Breast epithelium (tissue), 4 donors: ENCODE results near the gene HRC. TPM values are rescaled to one million over a fixed set of nuclear protein-coding genes. Genes with fewer than 3 reads are reported as not detected.

Source experiments
- DNase-seq, 2 donors: peaks; one replicate each; pipeline ENCODE4 v3.0.0-alpha.2; 2019; ENCODE audit warnings: low spot score in 2 of 2
- H3K27ac ChIP-seq, 2 donors: fragments of 200-600 bp; sonication (generic) in 1 of 2; one replicate each; pipeline ENCODE4 v1.5.1; 2016 to 2019; ENCODE audit warnings: mild to moderate bottlenecking in 1 of 2
- H3K27me3 ChIP-seq, 2 donors: fragments of 200-600 bp; sonication (generic) in 1 of 2; one replicate each; pipeline versions ENCODE4 v1.5.1 to v1.6.0; 2017 to 2019; ENCODE audit warnings: control low read depth in 1 of 2, mild to moderate bottlenecking in 1 of 2
- H3K36me3 ChIP-seq: fragments of 200-600 bp; one replicate; pipeline ENCODE4 v1.5.1; 2019
- H3K4me1 ChIP-seq, 2 donors: fragments of 200-600 bp; sonication (generic); one replicate each; pipeline ENCODE4 v1.5.1; 2016 to 2019; ENCODE audit warnings: control low read depth in 1 of 2
- H3K4me3 ChIP-seq, 3 donors: fragments of 200-600 bp; sonication (generic); 1 replicate in 2 of 3; 2 replicates in 1 of 3; pipeline ENCODE4 v1.5.1; 2016 to 2019; ENCODE audit warnings: mild to moderate bottlenecking in 3 of 3, moderate library complexity in 2 of 3
- H3K9me3 ChIP-seq, 2 donors: fragments of 200-600 bp; sonication (generic) in 1 of 2; one replicate each; pipeline ENCODE4 v1.5.1; 2016 to 2019; ENCODE audit warnings: control low read depth in 1 of 2
- POLR2A ChIP-seq: fragments of 450-650 bp; IDR thresholded peaks from one replicate; pipeline ENCODE4 v1.6.1; 2016; ENCODE audit warnings: antibody characterized with exemption, mild to moderate bottlenecking, moderate library complexity
- POLR2AphosphoS5 ChIP-seq, 3 donors: sonication (generic); formaldehyde crosslinking; IDR thresholded peaks; one replicate each; pipeline ENCODE4 v1.6.1; 2017; ENCODE audit warnings: antibody characterized with exemption in 3 of 3
- intact Hi-C: fragments of 100-400 bp; cut with DNase I; formaldehyde crosslinking; loops from one replicate; pipeline ENCODE4 v1.15.1; 2023; ENCODE audit warnings: low total_unique reads
- total RNA-seq, 3 donors: library from RNA; depleted of rRNA; stranded (reverse); fragments of >200 nt; gene quantifications; one replicate each; pipeline ENCODE4 v1.1.0, GENCODE V29; 2016
- TF ChIP-seq, protein P1 (sequence below), 3 donors: fragments of 450-650 bp; IDR thresholded peaks; one replicate each; pipeline ENCODE4 v1.5.1; 2016 to 2017; ENCODE audit warnings: antibody characterized with exemption in 3 of 3, mild to moderate bottlenecking in 3 of 3, moderate library complexity in 3 of 3

Gene HRC
- total RNA-seq, 3 donors from 2014 or later: 0.88 to 2.7 (median 1.3) TPM

DNA sequence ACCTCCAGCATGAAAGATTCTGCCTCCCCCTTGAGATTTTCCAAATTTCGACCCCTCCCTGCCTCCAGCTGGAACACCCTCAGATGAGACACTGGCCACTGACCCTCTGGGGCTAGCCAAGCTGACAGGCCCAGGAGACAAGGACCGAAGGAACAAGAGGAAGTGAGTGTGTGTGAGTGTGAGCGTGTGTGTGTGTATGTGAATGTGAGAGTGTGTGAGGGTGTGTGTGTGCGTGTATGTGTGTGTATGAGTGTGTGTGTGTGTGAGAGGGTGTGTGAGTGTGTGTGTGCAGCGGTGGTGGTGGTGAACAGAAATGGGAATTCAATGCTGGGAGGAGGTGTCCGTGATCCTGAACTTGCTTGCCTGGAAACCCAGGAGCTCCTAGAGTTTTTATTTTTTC lies 13.8 kb downstream of the HRC start:
- TF ChIP-seq, protein P1, sequence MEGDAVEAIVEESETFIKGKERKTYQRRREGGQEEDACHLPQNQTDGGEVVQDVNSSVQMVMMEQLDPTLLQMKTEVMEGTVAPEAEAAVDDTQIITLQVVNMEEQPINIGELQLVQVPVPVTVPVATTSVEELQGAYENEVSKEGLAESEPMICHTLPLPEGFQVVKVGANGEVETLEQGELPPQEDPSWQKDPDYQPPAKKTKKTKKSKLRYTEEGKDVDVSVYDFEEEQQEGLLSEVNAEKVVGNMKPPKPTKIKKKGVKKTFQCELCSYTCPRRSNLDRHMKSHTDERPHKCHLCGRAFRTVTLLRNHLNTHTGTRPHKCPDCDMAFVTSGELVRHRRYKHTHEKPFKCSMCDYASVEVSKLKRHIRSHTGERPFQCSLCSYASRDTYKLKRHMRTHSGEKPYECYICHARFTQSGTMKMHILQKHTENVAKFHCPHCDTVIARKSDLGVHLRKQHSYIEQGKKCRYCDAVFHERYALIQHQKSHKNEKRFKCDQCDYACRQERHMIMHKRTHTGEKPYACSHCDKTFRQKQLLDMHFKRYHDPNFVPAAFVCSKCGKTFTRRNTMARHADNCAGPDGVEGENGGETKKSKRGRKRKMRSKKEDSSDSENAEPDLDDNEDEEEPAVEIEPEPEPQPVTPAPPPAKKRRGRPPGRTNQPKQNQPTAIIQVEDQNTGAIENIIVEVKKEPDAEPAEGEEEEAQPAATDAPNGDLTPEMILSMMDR (IDR thresholded peaks at IDR 0.05): no peak
- TF ChIP-seq POLR2A (no peak), POLR2AphosphoS5 (IDR thresholded peaks at IDR 0.05) (no peak)
- Histone ChIP-seq H3K27ac (no peak overlapping the region), H3K9me3 (no peaks in the 10 kb centered on the region), H3K36me3 (no peaks in the 10 kb centered on the region), H3K4me3 (no peak overlapping the region), H3K27me3 (no peaks in the 10 kb centered on the region), H3K4me1 (peaks cover 3 to 7% of the 10 kb centered on the region in 2 donors)
- intact Hi-C loops: no loop called here
- DNase-seq: no peak

DNA sequence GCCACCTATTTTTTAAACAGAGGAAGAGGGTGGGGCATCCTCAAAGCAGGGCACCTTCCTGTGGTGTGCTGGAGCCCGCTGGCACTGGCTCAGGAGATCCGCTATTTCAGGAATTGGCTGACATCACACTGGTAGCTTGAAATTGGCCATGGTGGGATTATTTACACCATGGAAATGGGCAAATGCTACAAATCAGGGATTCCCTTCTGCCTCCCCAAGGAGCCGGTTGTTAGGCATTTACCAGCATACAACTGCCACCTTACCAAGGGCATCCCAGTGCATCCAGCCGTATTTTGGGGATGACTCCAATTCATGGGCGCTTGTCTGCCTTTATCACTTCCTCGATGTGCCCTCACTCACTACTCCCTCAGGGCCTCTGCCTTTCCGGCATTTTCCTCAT lies 14.2 kb downstream of the HRC start:
- Histone ChIP-seq H3K27ac (no peak overlapping the region), H3K4me3 (no peak overlapping the region), H3K4me1 (peaks cover 1 to 5% of the 10 kb centered on the region in 2 donors), H3K27me3 (no peaks in the 10 kb centered on the region), H3K9me3 (no peaks in the 10 kb centered on the region), H3K36me3 (no peaks in the 10 kb centered on the region)
- TF ChIP-seq, protein P1 (IDR thresholded peaks at IDR 0.05): no peak
- no peak for TF ChIP-seq POLR2AphosphoS5 (IDR thresholded peaks at IDR 0.05)
- no peak for TF ChIP-seq POLR2A
- intact Hi-C loops: no loop called here
- DNase-seq: no peak

DNA sequence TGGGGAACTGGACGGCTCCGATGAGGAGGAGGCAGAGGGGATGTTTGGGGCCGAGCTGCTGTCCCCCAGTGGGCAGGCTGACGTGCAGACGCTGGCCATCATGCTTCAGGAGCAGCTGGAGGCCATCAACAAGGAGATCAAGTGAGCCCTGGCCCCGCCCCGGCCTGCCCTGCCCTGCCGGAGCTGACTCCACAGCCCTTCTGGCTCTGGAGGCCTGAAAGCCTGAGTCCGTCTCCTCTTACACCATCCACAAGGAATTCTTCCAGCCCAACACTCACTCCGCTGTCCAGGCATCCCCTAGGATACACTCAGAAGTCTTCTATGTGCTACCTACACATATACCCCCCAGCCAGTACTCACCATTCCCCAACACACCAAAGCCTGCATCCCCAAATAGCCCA lies 18.4 kb downstream of the HRC start:
- no peak for DNase-seq
- Histone ChIP-seq H3K9me3 (no peaks in the 10 kb centered on the region), H3K4me1 (no peaks in the 10 kb centered on the region), H3K4me3 (no peak overlapping the region), H3K27ac (no peak overlapping the region), H3K27me3 (no peaks in the 10 kb centered on the region), H3K36me3 (no peaks in the 10 kb centered on the region)
- intact Hi-C loops: no loop called here
- no peak for TF ChIP-seq POLR2AphosphoS5 (IDR thresholded peaks at IDR 0.05)
- TF ChIP-seq POLR2A: no peak
- TF ChIP-seq, protein P1 (IDR thresholded peaks at IDR 0.05): no peak

DNA sequence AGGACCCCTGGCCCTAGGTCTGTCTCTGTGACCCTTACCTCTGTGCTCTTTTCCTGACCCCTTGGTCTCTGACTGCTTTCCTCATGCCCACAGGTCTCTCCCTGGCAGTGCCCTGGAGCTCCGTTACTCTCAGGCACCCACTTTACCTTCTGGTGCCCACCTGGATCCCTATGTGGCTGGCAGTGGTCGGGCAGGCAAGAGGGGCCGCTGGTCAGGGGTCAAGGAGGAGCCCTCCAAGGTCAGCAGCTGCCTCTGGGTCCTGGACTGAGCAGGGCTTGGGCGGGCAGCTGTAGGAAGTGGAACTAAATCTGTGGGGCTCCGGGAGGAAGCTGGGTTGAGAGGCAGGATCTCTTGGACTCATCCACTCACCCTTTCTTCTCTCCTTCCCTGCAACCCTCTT lies 19.5 kb downstream of the HRC start:
- intact Hi-C loops: no loop called here
- Histone ChIP-seq H3K4me3 (no peak overlapping the region), H3K9me3 (no peaks in the 10 kb centered on the region), H3K36me3 (no peaks in the 10 kb centered on the region), H3K4me1 (no peaks in the 10 kb centered on the region), H3K27me3 (no peaks in the 10 kb centered on the region), H3K27ac (no peak overlapping the region)
- TF ChIP-seq, protein P1 (IDR thresholded peaks at IDR 0.05): no peak
- TF ChIP-seq POLR2AphosphoS5 (IDR thresholded peaks at IDR 0.05) (no peak), POLR2A (no peak)
- DNase-seq: no peak

DNA sequence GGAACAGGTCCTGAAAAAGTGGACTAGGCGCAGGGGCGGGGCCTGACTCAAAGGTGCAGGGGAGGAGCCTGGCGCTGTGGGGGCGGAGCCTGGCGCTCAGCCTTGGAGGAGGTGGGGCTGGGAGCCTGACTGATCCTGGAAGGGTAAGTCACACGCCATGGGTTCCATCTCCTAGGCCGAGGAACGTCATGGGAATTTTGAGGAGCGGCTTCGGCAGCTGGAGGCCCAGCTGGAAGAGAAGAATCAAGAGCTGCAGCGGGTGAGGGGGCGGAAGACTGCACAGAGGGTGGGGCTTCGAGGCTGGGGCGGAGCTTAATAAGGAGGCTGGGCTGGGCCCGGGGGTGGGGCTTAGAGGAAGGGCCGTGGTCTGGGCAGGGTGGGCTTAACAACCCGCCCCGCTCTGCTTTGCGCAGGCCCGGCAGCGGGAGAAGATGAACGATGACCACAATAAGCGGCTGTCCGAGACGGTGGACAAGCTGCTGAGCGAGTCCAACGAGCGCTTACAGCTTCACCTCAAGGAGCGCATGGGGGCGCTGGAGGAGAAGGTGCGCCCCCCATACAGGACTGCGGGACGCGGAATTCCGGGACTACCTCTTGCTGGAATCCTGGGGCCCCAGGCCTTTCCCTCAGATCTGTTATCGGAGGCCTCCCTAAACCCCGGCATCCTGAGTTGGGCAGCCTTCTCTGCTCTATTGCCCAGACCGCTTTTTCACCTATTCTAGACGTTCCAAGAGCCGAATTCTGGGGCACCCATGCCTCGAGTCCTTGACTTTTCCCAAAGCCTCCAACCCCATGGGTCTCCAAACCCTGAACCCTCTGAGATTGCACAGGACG lies 21.4 kb downstream of the HRC start:
- Histone ChIP-seq H3K9me3 (no peaks in the 10 kb centered on the region), H3K4me3 (peak overlapping the region; percentile 7 to 29 (median 15)), H3K27ac (no peak overlapping the region), H3K36me3 (no peaks in the 10 kb centered on the region), H3K4me1 (no peaks in the 10 kb centered on the region), H3K27me3 (no peaks in the 10 kb centered on the region)
- TF ChIP-seq, protein P1 (IDR thresholded peaks at IDR 0.05): no peak
- TF ChIP-seq POLR2A: no peak
- TF ChIP-seq POLR2AphosphoS5 (IDR thresholded peaks at IDR 0.05): no peak
- intact Hi-C loops: no loop called here
- no peak for DNase-seq
